Lung (tissue), 12 donors: Measurements from ENCODE around the gene JADE3. TPM values are rescaled to one million over a fixed set of nuclear protein-coding genes. Genes with fewer than 3 reads are reported as not detected.

Experiments
- ATAC-seq: fragments of 200-7000 bp; cut with Tn5 transposase; one replicate; pipeline ENCODE4 v1.9.1; 2020; ENCODE audit warnings: moderate number of reproducible peaks; ENCODE audit not compliant: insufficient read depth, low FRiP score
- DNase-seq, 3 donors: peaks; one replicate each; pipeline ENCODE4 v3.0.0-alpha.2; 2013 to 2017
- H3K27ac ChIP-seq, 2 donors: one replicate each; pipeline ENCODE4 v1.5.1; 2013; ENCODE audit warnings: mild to moderate bottlenecking in 2 of 2, moderate library complexity in 2 of 2, control low read depth in 1 of 2, inconsistent platforms in 1 of 2, low read depth in 1 of 2, low read length in 1 of 2
- H3K27me3 ChIP-seq, 3 donors: one replicate each; pipeline ENCODE4 v1.5.1; 2013; ENCODE audit warnings: low read length in 2 of 3; ENCODE audit not compliant: control insufficient read depth in 3 of 3, insufficient read depth in 3 of 3
- H3K36me3 ChIP-seq, 4 donors: one replicate each; pipeline ENCODE4 v1.5.1; 2013; ENCODE audit warnings: low read length in 4 of 4, mild to moderate bottlenecking in 1 of 4, moderate library complexity in 1 of 4; ENCODE audit not compliant: control insufficient read depth in 4 of 4, insufficient read depth in 4 of 4
- H3K4me1 ChIP-seq, 5 donors: one replicate each; pipeline ENCODE4 v1.5.1; 2013; ENCODE audit warnings: low read length in 5 of 5, mild to moderate bottlenecking in 2 of 5, moderate library complexity in 1 of 5; ENCODE audit not compliant: control insufficient read depth in 5 of 5, insufficient read depth in 5 of 5
- H3K4me3 ChIP-seq: one replicate; pipeline ENCODE4 v1.5.1; 2013; ENCODE audit warnings: mild to moderate bottlenecking, control low read depth, moderate library complexity
- H3K9ac ChIP-seq, 2 donors: one replicate each; pipeline ENCODE4 v1.5.1; 2013; ENCODE audit warnings: low read length in 2 of 2, control low read depth in 1 of 2; ENCODE audit not compliant: insufficient read depth in 1 of 2
- H3K9me3 ChIP-seq, 4 donors: one replicate each; pipeline ENCODE4 v1.5.1; 2013; ENCODE audit warnings: low read length in 3 of 4, mild to moderate bottlenecking in 1 of 4, moderate library complexity in 1 of 4; ENCODE audit not compliant: control insufficient read depth in 4 of 4, insufficient read depth in 3 of 4
- CTCF ChIP-seq: IDR thresholded peaks from 2 replicates; pipeline ENCODE4 v1.5.1; 2012; ENCODE audit warnings: mild to moderate bottlenecking; ENCODE audit errors: control extremely low read depth, extremely low read depth
- WGBS, 2 donors: extraction: QIAGEN DNeasy Blood & Tissue Kit; methylation state at CpG; one replicate each; pipeline ENCODE4 v1.1.7; 2013; 5-methylcytosine and 5-hydroxymethylcytosine counted together
- polyA plus RNA-seq, 2 donors: library from polyadenylated mRNA; stranded (reverse); fragments of 200-250 nt; gene quantifications; one replicate each; pipeline ENCODE4 v1.2.1, GENCODE V29; 2013
- total RNA-seq, 2 donors: library from RNA; depleted of rRNA in 1 of 2; stranded (reverse); fragments of >200 nt in 1 of 2; gene quantifications; one replicate each; pipeline ENCODE4 v1.2.1, GENCODE V29; 2014 to 2021
- donor health status: control.
- donor health status: control.
- donor health status: Bipolar disorder and iron deficiency.
- donor health status: healthy.
- donor health status: DM: yes; HTN: yes; CAD: no.

The JADE3 gene
- total and polyA plus RNA-seq, 4 donors: 2.9 to 13.9 (median 5.8) TPM

- H3K27me3 ChIP-seq: peaks cover 0 to 4% (median 0%) of the 10 kb centered on the region in 3 donors
- no peak for TF ChIP-seq CTCF
- H3K9me3 ChIP-seq: peaks cover 0 to 4% (median 0%) of the 10 kb centered on the region in 4 donors
- H3K36me3 ChIP-seq: peaks cover 0 to 2% (median 0%) of the 10 kb centered on the region in 4 donors
- H3K27ac ChIP-seq: no peak overlapping the region
- ATAC-seq (no peak), DNase-seq (no peak)
- H3K9ac ChIP-seq: no peak overlapping the region
- 64 to 65% methylated on average over 4 of the region's 4 CpGs for WGBS, 2 donors
- H3K4me3 ChIP-seq: no peak overlapping the region
- no peaks in the 10 kb centered on the region for H3K4me1 ChIP-seq
Measured at GRCh38 chrX:46865281-46865680, 46.9 kb upstream of the JADE3 start.

- no peaks in the 10 kb centered on the region for H3K4me1 ChIP-seq
- ATAC-seq (no peak), DNase-seq (no peak)
- H3K27ac ChIP-seq: no peak overlapping the region
- H3K9ac ChIP-seq: no peak overlapping the region
- TF ChIP-seq CTCF: no peak
- H3K9me3 ChIP-seq: peaks cover 0 to 4% (median 0%) of the 10 kb centered on the region in 4 donors
- peaks cover 0 to 2% (median 0%) of the 10 kb centered on the region in 4 donors for H3K36me3 ChIP-seq
- peaks cover 0 to 7% (median under 1%) of the 10 kb centered on the region in 3 donors for H3K27me3 ChIP-seq
- no peak overlapping the region for H3K4me3 ChIP-seq
Measured at GRCh38 chrX:46866726-46867125, 45.5 kb upstream of the JADE3 start.

- no peak for TF ChIP-seq CTCF
- H3K9me3 ChIP-seq: no peaks in the 10 kb centered on the region
- ATAC-seq: no peak
- 49 to 68% methylated on average over 2 of the region's 2 CpGs for WGBS, 2 donors
- H3K27me3 ChIP-seq: peaks cover 0 to 3% (median 2%) of the 10 kb centered on the region in 3 donors
- no peak overlapping the region for H3K9ac ChIP-seq
- DNase-seq: no peak
- H3K4me1 ChIP-seq: no peaks in the 10 kb centered on the region
- no peak overlapping the region for H3K4me3 ChIP-seq
- H3K27ac ChIP-seq: no peak overlapping the region
- no peaks in the 10 kb centered on the region for H3K36me3 ChIP-seq
Measured at GRCh38 chrX:46873746-46874145, 38.5 kb upstream of the JADE3 start.

- no peaks in the 10 kb centered on the region for H3K9me3 ChIP-seq
- H3K4me1 ChIP-seq: no peaks in the 10 kb centered on the region
- no peak overlapping the region for H3K4me3 ChIP-seq
- peaks cover 0 to 2% (median 0%) of the 10 kb centered on the region in 3 donors for H3K27me3 ChIP-seq
- H3K27ac ChIP-seq: no peak overlapping the region
- DNase-seq: peak in 1 of 3 donors; percentile 1
- H3K36me3 ChIP-seq: no peaks in the 10 kb centered on the region
- H3K9ac ChIP-seq: no peak overlapping the region
- ATAC-seq: no peak
- no peak for TF ChIP-seq CTCF
Measured at GRCh38 chrX:46876901-46877300, 35.3 kb upstream of the JADE3 start.
